Epithelial cell of esophagus (primary cell): ENCODE results near the gene GFOD1.

Source experiments
- DNase-seq: peaks from one replicate; pipeline ENCODE4 v3.0.0; 2010; ENCODE audit warnings: low read depth
- H3K4me3 ChIP-seq: 2 replicates; pipeline ENCODE4 v1.5.1; 2011; ENCODE audit warnings: mild to moderate bottlenecking, low read length, control low read depth
- CTCF ChIP-seq: IDR thresholded peaks from 2 replicates; pipeline ENCODE4 v1.5.1; 2011; ENCODE audit warnings: low read depth, mild to moderate bottlenecking, low read length, control low read depth, inconsistent platforms; ENCODE audit not compliant: insufficient read depth; ENCODE audit errors: missing control alignments

GFOD1 gene

GRCh38 chr6:13419422-13420195 lies 67.8 kb downstream of the GFOD1 start:
- TF ChIP-seq CTCF, result no peak
- no peak overlapping the region for H3K4me3 ChIP-seq
- DNase-seq, result no peak

- no peak for TF ChIP-seq CTCF
- DNase-seq, result no peak
Measured at GRCh38 chr6:13418844-13419243, 68.6 kb downstream of the GFOD1 start.

GRCh38 chr6:13417954-13418353 lies 69.4 kb downstream of the GFOD1 start:
- no peak overlapping the region for H3K4me3 ChIP-seq
- no peak for TF ChIP-seq CTCF
- DNase-seq, result no peak

More at GRCh38 chr6:13418844-13419243, 68.6 kb downstream of the GFOD1 start:
- no peak overlapping the region for H3K4me3 ChIP-seq

GRCh38 chr6:13417431-13417830 lies 70.0 kb downstream of the GFOD1 start:
- TF ChIP-seq CTCF, result no peak
- no peak overlapping the region for H3K4me3 ChIP-seq
- no peak for DNase-seq

- TF ChIP-seq CTCF, result no peak
- H3K4me3 ChIP-seq, result no peak overlapping the region
- no peak for DNase-seq
Measured at GRCh38 chr6:13415283-13415682, 72.1 kb downstream of the GFOD1 start.

GRCh38 chr6:13413900-13414555 lies 73.4 kb downstream of the GFOD1 start:
- DNase-seq, result no peak
- H3K4me3 ChIP-seq, result no peak overlapping the region
- TF ChIP-seq CTCF, result no peak
